Heart left ventricle (tissue), 16 donors: Measurements from ENCODE around the gene IVD. TPM values are rescaled to one million over a fixed set of nuclear protein-coding genes. Genes with fewer than 3 reads are reported as not detected.

ENCODE experiments used
- ATAC-seq, 4 donors: fragments of 200-7000 bp; cut with Tn5 transposase; one replicate each; pipeline ENCODE4 v1.9.1; 2020 to 2022; ENCODE audit warnings: moderate library complexity in 4 of 4, mild to moderate bottlenecking in 3 of 4, moderate number of reproducible peaks in 1 of 4
- DNase-seq, 5 donors: peaks; one replicate each; pipeline ENCODE4 v3.0.0-alpha.2; 2020
- H3K27ac ChIP-seq, 12 donors: fragments of 200-600 bp; sonication (generic) in 4 of 12; one replicate each; pipeline versions ENCODE4 v1.5.0 to v1.8.0; 2016 to 2022; ENCODE audit warnings: mild to moderate bottlenecking in 2 of 12
- H3K27me3 ChIP-seq, 9 donors: fragments of 200-600 bp; sonication (generic) in 2 of 9; one replicate each; pipeline versions ENCODE4 v1.5.1 to v1.8.0; 2016 to 2022; ENCODE audit warnings: mild to moderate bottlenecking in 3 of 9
- H3K36me3 ChIP-seq, 9 donors: fragments of 200-600 bp; sonication (generic) in 2 of 9; one replicate each; pipeline versions ENCODE4 v1.5.0 to v1.8.0; 2018 to 2022; ENCODE audit warnings: mild to moderate bottlenecking in 2 of 9
- H3K4me1 ChIP-seq, 12 donors: fragments of 200-600 bp; sonication (generic) in 4 of 12; one replicate each; pipeline versions ENCODE4 v1.5.0 to v1.8.0; 2016 to 2022; ENCODE audit warnings: mild to moderate bottlenecking in 3 of 12
- H3K4me3 ChIP-seq, 12 donors: fragments of 200-600 bp; sonication (generic) in 4 of 12; one replicate each; pipeline versions ENCODE4 v1.5.0 to v1.8.0; 2017 to 2022; ENCODE audit warnings: mild to moderate bottlenecking in 9 of 12, moderate library complexity in 4 of 12
- H3K9me3 ChIP-seq, 12 donors: fragments of 200-600 bp; sonication (generic) in 4 of 12; one replicate each; pipeline versions ENCODE4 v1.5.0 to v1.8.0; 2016 to 2022; ENCODE audit warnings: mild to moderate bottlenecking in 1 of 12
- CTCF ChIP-seq, 12 donors: fragments of 200-600 bp; sonication (generic) in 4 of 12; IDR thresholded peaks; one replicate each; pipeline versions ENCODE4 v1.5.0 to v1.8.0; 2018 to 2022; ENCODE audit warnings: antibody characterized with exemption in 12 of 12, mild to moderate bottlenecking in 5 of 12
- POLR2A ChIP-seq, 2 donors: fragments of 450-650 bp; IDR thresholded peaks; one replicate each; pipeline ENCODE4 v1.6.1; 2017; ENCODE audit warnings: antibody characterized with exemption in 2 of 2, mild to moderate bottlenecking in 2 of 2, moderate library complexity in 2 of 2
- WGBS, 4 donors: extraction: QIAGEN DNeasy Blood & Tissue Kit in 2 of 4; methylation state at CpG; one replicate each; pipeline versions ENCODE4 v1.1.5 to v1.1.7; 2013 to 2018; 5-methylcytosine and 5-hydroxymethylcytosine counted together
- intact Hi-C, 10 donors: fragments of 100-400 bp; cut with DNase I; formaldehyde crosslinking; loops; one replicate each; pipeline versions ENCODE4 v1.11.1 to v1.14.2; 2022
- polyA plus RNA-seq, 2 donors: library from polyadenylated mRNA; stranded (reverse); fragments of 200-250 nt; gene quantifications; one replicate each; pipeline ENCODE4 v1.2.3, GENCODE V29; 2013
- total RNA-seq, 9 donors: library from RNA; depleted of rRNA in 2 of 9; stranded (reverse); fragments of >200 nt in 2 of 9; fragmentation: NEBNext Ultra II Directional in 3 of 9; extraction: Animal tissue kit (Norgen Biotek cat#: 25700) in 3 of 9; gene quantifications; one replicate each; pipeline versions ENCODE4 v1.1.0 to v1.2.4, GENCODE V29; 2016 to 2023
- donor health status: ischemic (EF 13 %, LVEDD 7.1; RV severe dilation, severe dysfunction).
- donor health status: healthy with polysubstance abuse.
- donor health status: DM: no; HTN: yes; CAD: no.
- donor health status: DM: no; HTN: no; CAD: no.
- donor health status: ischemic (EF 25% LVEDD 6.9; RV normal size, moderate dysfunction).
- donor health status: ischemic (EF 25% LVEDD 5.7; RV mildly dilated, moderate dysfunction).
- donor health status: healthy.
- donor health status: DM: yes; HTN: yes; CAD: no.
- donor health status: ischemic (EF 35%, LVEDD 5.7; RV mildly dilated, moderate dysfunction).
- donor health status: nonischemic (EF 11% LVEDD 7.7; RV severe dilation, severe dysfunction).
- donor health status: DM: yes; HTN: yes; CAD: no.
- donor health status: PGD.
- donor health status: ischemic (EF 29% LVEDD 5.4; RV normal size, mild dysfunction).
- donor health status: nonischemic (EF 23%, LVEDD 6.1; RV moderate dilation, normal function).

Gene IVD
- total and polyA plus RNA-seq, 11 donors, result 52.9 to 130 (median 95.1) TPM

- 96 to 100% (median 99%) methylated on average over 2 of the region's 2 CpGs for WGBS, 4 donors
- Histone ChIP-seq H3K4me1 (peaks cover 0 to 15% (median 0%) of the 10 kb centered on the region in 12 donors), H3K9me3 (no peaks in the 10 kb centered on the region), H3K4me3 (no peak overlapping the region), H3K27ac (no peak overlapping the region), H3K27me3 (no peaks in the 10 kb centered on the region), H3K36me3 (peaks cover 0 to 74% (median 64%) of the 10 kb centered on the region in 9 donors)
- TF ChIP-seq CTCF (IDR thresholded peaks at IDR 0.05), result no peak
- no peak for TF ChIP-seq POLR2A (IDR thresholded peaks at IDR 0.05)
- ATAC-seq (no peak), DNase-seq (no peak)
- intact Hi-C loops, result no loop called here
These were observed 15.6 kb upstream of the IVD start for GRCh38 chr15:40389824-40390595.

- TF ChIP-seq CTCF (IDR thresholded peaks at IDR 0.05) (no peak), POLR2A (IDR thresholded peaks at IDR 0.05) (no peak)
- ATAC-seq (no peak), DNase-seq (no peak)
- H3K36me3 ChIP-seq, result peaks cover 0 to 54% (median 49%) of the 10 kb centered on the region in 9 donors
- H3K4me3 ChIP-seq, result no peak overlapping the region
- no peaks in the 10 kb centered on the region for H3K27me3 ChIP-seq
- peaks cover 0 to 24% (median 0%) of the 10 kb centered on the region in 12 donors for H3K4me1 ChIP-seq
- intact Hi-C loops, result no loop called here
- no peaks in the 10 kb centered on the region for H3K9me3 ChIP-seq
- H3K27ac ChIP-seq, result no peak overlapping the region
- 95 to 96% (median 95%) methylated on average over 4 of the region's 4 CpGs for WGBS, 4 donors
These were observed 12.3 kb upstream of the IVD start for GRCh38 chr15:40392986-40393948.

- Histone ChIP-seq H3K36me3 (peaks cover 0 to 16% (median 14%) of the 10 kb centered on the region in 9 donors), H3K4me3 (no peak overlapping the region), H3K4me1 (peaks cover 0 to 21% (median 0%) of the 10 kb centered on the region in 12 donors), H3K27me3 (no peaks in the 10 kb centered on the region), H3K27ac (peak overlapping the region in 2 of 12 donors; percentile 1 to 18), H3K9me3 (no peaks in the 10 kb centered on the region)
- ATAC-seq (peak in 1 of 4 donors; percentile 47), DNase-seq (no peak)
- WGBS, 4 donors, result 78 to 82% (median 81%) methylated on average over 8 of the region's 8 CpGs
- intact Hi-C loops, result no loop called here
- no peak for TF ChIP-seq POLR2A (IDR thresholded peaks at IDR 0.05)
- no peak for TF ChIP-seq CTCF (IDR thresholded peaks at IDR 0.05)
These were observed 7.7 kb upstream of the IVD start for GRCh38 chr15:40397688-40398412.
